Prostate gland (tissue), 2 donors: Measurements from ENCODE around the gene NRTN. TPM values are rescaled to one million over a fixed set of nuclear protein-coding genes. Genes with fewer than 3 reads are reported as not detected.

Experiments
- DNase-seq: peaks from one replicate; pipeline ENCODE4 v3.0.0-alpha.2; 2019; ENCODE audit warnings: low spot score
- H3K27ac ChIP-seq, 2 donors: fragments of 200-600 bp; sonication (generic); 2 replicates each; pipeline ENCODE4 v1.5.1; 2017 to 2019
- H3K27me3 ChIP-seq: fragments of 200-600 bp; sonication (generic); replicated peaks from 2 replicates; pipeline ENCODE4 v1.5.1; 2019; ENCODE audit not compliant: insufficient read depth
- H3K36me3 ChIP-seq, 2 donors: fragments of 200-600 bp; sonication (generic); 1 replicate in 1 of 2; 2 replicates in 1 of 2; pipeline versions ENCODE4 v1.5.1 to v1.8.1; 2017 to 2019
- H3K4me1 ChIP-seq: fragments of 200-600 bp; sonication (generic); replicated peaks from 2 replicates; pipeline ENCODE4 v1.5.1; 2019
- H3K4me3 ChIP-seq, 2 donors: fragments of 200-600 bp; sonication (generic); 2 replicates each; pipeline ENCODE4 v1.5.1; 2017 to 2019
- H3K9me3 ChIP-seq: fragments of 200-600 bp; sonication (generic); 2 replicates; pipeline ENCODE4 v1.5.1; 2017
- POLR2A ChIP-seq: fragments of 450-650 bp; IDR thresholded peaks from one replicate; pipeline ENCODE4 v1.6.1; 2016; ENCODE audit warnings: antibody characterized with exemption, mild to moderate bottlenecking
- POLR2AphosphoS5 ChIP-seq: sonication (generic); formaldehyde crosslinking; IDR thresholded peaks from one replicate; pipeline ENCODE4 v1.6.1; 2017; ENCODE audit warnings: antibody characterized with exemption
- WGBS: methylation state at CpG from one replicate; pipeline ENCODE4 v1.1.5; 2018; 5-methylcytosine and 5-hydroxymethylcytosine counted together
- intact Hi-C: fragments of 100-400 bp; cut with DNase I; formaldehyde crosslinking; loops from one replicate; pipeline ENCODE4 v1.14.2; 2022
- total RNA-seq, 2 donors: library from RNA; depleted of rRNA; stranded (reverse); fragments of >200 nt; gene quantifications; one replicate each; pipeline ENCODE4 v1.1.0, GENCODE V29; 2016
- TF ChIP-seq, protein P1 (sequence below), 4 experiments: fragments of 200-600 bp in 2 of 4; fragments of 450-650 bp in 2 of 4; sonication (generic) in 2 of 4; IDR thresholded peaks; 1 replicate in 3 of 4; 2 replicates in 1 of 4; pipeline ENCODE4 v1.5.1; 2016 to 2019; ENCODE audit warnings: antibody characterized with exemption in 4 of 4, mild to moderate bottlenecking in 2 of 4, moderate library complexity in 2 of 4

Gene NRTN
- total RNA-seq, 2 donors from 2014 or later, result 9.7 to 12.9 TPM

DNA sequence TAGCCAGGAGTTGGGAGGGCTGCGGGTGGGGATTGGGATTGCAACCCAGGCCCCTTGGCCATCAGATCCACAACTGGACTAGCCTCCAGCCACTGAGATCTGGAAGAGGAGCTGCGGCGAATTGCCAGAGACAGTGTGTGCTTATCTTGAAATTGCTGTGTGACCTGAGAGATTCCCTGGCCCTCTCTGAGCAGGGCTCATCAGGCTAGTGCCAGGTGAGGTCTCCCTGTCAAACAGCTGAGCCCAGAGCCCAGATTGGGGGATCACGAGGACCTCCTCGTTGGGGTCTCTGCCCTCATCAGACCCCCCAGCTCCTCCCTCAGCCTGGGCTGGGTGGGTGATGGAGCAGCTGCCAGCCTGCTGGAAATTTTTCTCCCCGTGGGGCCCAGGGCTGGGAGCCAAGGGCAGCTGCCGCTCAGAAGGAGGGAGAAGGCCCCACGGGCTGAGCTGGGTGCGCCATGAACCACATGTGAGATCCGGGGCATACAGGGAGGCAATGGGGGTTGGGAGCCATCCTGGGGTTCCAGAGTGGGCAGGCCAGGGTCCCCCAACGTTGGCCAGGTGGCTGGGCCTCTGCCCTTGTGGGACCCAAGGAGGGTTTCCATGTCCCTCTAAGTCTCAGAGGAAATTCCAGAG lies 58.3 kb downstream of the NRTN start:
- DNase-seq, result no peak
- H3K9me3 ChIP-seq, result no peaks in the 10 kb centered on the region
- H3K27ac ChIP-seq, result no peak overlapping the region
- no peaks in the 10 kb centered on the region for H3K36me3 ChIP-seq
- WGBS, result 71% methylated on average over 11 of the region's 11 CpGs
- no peaks in the 10 kb centered on the region for H3K27me3 ChIP-seq
- intact Hi-C loops, result no loop called here
- H3K4me3 ChIP-seq, result no peak overlapping the region
- no peaks in the 10 kb centered on the region for H3K4me1 ChIP-seq
- TF ChIP-seq POLR2A, result no peak

DNA sequence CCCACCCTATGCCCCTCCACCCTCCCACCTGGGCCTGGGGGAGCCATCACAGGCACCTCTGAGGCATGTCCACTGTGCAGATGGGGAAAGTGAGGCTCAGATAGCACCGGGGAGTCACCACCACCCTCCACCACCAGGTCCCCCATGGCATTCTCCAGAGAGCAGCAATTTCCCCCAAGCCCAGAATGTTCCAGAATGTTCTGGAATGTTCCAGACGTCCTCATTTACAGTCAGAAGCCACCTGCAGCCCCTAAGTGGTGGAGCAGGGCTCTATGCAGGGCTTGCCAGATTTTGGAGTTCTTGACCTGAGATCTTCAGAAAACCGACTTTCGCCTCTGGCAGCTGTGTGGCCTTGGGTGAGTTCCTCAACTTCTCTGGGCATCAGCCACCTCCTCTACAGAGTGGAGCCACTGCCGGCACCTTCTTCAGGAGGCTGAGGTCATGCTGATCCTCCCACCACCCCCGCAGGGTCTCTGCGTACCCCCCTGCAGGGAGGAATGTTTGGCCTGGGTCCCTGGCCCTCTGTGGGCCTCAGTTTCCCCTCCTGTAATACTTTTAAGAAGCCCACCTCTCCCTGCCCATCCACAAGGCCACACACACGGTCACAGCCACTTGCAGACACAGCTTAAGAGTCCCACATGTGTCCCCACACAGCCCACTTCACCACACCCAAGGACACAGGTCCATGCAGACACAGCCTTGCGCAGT lies 59.3 kb downstream of the NRTN start:
- no peak for DNase-seq
- Histone ChIP-seq H3K36me3 (no peaks in the 10 kb centered on the region), H3K27me3 (no peaks in the 10 kb centered on the region), H3K27ac (no peak overlapping the region), H3K4me3 (no peak overlapping the region), H3K4me1 (no peaks in the 10 kb centered on the region), H3K9me3 (no peaks in the 10 kb centered on the region)
- 86% methylated on average over 9 of the region's 9 CpGs for WGBS
- intact Hi-C loops, result no loop called here
- TF ChIP-seq POLR2AphosphoS5 (no peak), POLR2A (no peak)
- TF ChIP-seq, protein P1, sequence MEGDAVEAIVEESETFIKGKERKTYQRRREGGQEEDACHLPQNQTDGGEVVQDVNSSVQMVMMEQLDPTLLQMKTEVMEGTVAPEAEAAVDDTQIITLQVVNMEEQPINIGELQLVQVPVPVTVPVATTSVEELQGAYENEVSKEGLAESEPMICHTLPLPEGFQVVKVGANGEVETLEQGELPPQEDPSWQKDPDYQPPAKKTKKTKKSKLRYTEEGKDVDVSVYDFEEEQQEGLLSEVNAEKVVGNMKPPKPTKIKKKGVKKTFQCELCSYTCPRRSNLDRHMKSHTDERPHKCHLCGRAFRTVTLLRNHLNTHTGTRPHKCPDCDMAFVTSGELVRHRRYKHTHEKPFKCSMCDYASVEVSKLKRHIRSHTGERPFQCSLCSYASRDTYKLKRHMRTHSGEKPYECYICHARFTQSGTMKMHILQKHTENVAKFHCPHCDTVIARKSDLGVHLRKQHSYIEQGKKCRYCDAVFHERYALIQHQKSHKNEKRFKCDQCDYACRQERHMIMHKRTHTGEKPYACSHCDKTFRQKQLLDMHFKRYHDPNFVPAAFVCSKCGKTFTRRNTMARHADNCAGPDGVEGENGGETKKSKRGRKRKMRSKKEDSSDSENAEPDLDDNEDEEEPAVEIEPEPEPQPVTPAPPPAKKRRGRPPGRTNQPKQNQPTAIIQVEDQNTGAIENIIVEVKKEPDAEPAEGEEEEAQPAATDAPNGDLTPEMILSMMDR (IDR thresholded peaks at IDR 0.05), result no peak

DNA sequence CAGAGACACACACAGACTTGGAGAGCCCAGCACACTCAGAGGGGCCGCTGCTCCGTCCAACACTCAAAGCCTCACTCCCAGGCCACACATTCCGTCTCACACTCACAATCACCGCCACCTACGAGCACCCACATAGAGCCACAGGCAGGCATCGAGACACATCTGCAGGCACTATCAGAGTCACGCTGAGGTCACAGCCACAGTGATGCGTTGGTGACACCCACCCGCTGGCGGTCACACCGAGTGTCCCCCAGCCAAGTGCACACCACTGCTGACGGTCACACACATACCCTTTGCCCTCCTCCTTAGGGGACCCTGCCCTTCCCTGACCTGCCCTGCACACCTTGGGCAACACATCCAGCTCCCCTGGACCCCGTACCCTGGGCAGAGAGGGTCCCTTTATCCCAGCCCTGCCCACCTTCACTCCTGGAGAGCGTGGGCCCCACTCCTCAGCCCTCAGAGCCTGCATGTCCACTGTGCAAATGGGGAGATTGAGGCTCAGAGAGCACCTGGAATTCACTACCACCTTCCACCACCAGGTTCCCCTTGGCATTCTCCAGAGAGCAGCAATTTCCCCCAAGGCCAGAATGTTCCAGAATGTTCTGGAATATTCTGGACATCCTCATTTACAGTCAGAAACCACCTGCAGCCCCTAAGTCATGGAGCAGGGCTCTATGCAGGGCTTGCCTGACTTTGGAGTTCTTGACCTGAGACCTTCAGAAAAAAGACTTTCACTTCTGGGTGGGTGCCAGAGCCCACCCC lies 60.0 kb downstream of the NRTN start:
- no peak for DNase-seq
- Histone ChIP-seq H3K36me3 (no peaks in the 10 kb centered on the region), H3K27ac (no peak overlapping the region), H3K4me3 (no peak overlapping the region), H3K27me3 (no peaks in the 10 kb centered on the region), H3K4me1 (no peaks in the 10 kb centered on the region), H3K9me3 (no peaks in the 10 kb centered on the region)
- intact Hi-C loops, result no loop called here
- TF ChIP-seq POLR2AphosphoS5 (no peak), POLR2A (no peak)
- TF ChIP-seq, protein P1 (IDR thresholded peaks at IDR 0.05), result no peak
- WGBS, result 92% methylated on average over 12 of the region's 14 CpGs

DNA sequence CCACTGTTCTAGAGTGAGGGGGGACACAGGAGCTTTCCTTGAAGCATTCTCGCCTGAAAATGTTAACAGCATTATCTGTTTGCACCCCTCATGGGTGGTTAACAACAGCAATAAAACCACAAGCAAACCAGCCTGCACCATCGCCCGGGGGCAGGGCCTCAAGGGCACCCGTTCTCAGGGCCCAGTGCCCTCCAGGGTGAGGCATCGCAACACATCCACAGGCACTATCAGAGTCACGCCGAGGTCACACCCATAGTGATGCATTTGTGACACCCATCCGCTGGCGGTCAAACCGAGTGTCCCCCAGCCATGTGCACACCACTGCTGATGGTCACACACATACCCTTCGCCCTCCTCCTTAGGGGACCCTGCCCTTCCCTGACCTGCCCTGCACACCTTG lies 60.9 kb downstream of the NRTN start:
- H3K4me1 ChIP-seq, result no peaks in the 10 kb centered on the region

More for the DNA sequence above, 60.9 kb downstream of the NRTN start:
- Histone ChIP-seq H3K4me3 (no peak overlapping the region), H3K36me3 (no peaks in the 10 kb centered on the region), H3K27ac (no peak overlapping the region), H3K9me3 (no peaks in the 10 kb centered on the region), H3K27me3 (no peaks in the 10 kb centered on the region)
- intact Hi-C loops, result no loop called here
- no peak for DNase-seq
- TF ChIP-seq, protein P1 (IDR thresholded peaks at IDR 0.05), result no peak
- TF ChIP-seq POLR2A (no peak), POLR2AphosphoS5 (no peak)
- WGBS, result 70% methylated on average over 11 of the region's 11 CpGs
